ENCODE data around the gene RBM15B. TPM values are rescaled to one million over a fixed set of nuclear protein-coding genes. Genes with fewer than 3 reads are reported as not detected.
A peak's percentile ranks its signal among the peaks of the same experiment; 100 is the strongest.

The RBM15B gene
- total RNA-seq, 1 donor from 2014 or later: 36.1 TPM

DNA sequence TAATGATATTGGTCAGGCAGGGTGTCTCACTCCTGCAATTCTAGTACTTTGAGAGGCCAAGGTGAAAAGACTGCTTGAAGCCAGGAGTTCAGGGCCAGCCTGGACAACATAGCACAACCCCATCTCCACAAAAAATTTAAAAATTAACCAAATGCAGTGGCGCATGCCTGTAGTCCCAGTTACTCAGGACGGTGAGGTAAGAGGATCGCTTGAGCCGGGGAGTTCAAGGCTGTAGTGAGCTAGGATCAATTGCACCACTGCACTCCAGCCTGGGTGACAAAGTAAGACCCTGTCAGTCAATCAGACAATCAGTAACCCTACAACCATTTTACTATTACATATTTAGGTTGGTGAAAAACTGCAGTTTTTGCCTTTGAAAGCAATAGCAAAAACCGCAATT, 43.0 kb downstream of the RBM15B start:
- no peak for FAIRE-seq
- TF ChIP-seq, protein P1, sequence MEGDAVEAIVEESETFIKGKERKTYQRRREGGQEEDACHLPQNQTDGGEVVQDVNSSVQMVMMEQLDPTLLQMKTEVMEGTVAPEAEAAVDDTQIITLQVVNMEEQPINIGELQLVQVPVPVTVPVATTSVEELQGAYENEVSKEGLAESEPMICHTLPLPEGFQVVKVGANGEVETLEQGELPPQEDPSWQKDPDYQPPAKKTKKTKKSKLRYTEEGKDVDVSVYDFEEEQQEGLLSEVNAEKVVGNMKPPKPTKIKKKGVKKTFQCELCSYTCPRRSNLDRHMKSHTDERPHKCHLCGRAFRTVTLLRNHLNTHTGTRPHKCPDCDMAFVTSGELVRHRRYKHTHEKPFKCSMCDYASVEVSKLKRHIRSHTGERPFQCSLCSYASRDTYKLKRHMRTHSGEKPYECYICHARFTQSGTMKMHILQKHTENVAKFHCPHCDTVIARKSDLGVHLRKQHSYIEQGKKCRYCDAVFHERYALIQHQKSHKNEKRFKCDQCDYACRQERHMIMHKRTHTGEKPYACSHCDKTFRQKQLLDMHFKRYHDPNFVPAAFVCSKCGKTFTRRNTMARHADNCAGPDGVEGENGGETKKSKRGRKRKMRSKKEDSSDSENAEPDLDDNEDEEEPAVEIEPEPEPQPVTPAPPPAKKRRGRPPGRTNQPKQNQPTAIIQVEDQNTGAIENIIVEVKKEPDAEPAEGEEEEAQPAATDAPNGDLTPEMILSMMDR (IDR thresholded peaks at IDR 0.05; ENCODE audit: insufficient read depth, low read length, severe bottlenecking): no peak
- no peaks in the 10 kb centered on the region for H3K27me3 ChIP-seq (ENCODE audit: control insufficient read depth, insufficient read depth, low read length)
- H3K4me3 ChIP-seq (ENCODE audit: low read depth, low read length): no peak overlapping the region
- DNase-seq (ENCODE audit: low read depth): no peak
- H3K36me3 ChIP-seq (ENCODE audit: control insufficient read depth, insufficient read depth, low read length): no peaks in the 10 kb centered on the region

GRCh38 chr3:51434746-51435327, 43.8 kb downstream of the RBM15B start:
- H3K36me3 ChIP-seq (ENCODE audit: control insufficient read depth, insufficient read depth, low read length): no peaks in the 10 kb centered on the region
- DNase-seq (ENCODE audit: low read depth): peak; percentile 66
- no peak for FAIRE-seq

DNA sequence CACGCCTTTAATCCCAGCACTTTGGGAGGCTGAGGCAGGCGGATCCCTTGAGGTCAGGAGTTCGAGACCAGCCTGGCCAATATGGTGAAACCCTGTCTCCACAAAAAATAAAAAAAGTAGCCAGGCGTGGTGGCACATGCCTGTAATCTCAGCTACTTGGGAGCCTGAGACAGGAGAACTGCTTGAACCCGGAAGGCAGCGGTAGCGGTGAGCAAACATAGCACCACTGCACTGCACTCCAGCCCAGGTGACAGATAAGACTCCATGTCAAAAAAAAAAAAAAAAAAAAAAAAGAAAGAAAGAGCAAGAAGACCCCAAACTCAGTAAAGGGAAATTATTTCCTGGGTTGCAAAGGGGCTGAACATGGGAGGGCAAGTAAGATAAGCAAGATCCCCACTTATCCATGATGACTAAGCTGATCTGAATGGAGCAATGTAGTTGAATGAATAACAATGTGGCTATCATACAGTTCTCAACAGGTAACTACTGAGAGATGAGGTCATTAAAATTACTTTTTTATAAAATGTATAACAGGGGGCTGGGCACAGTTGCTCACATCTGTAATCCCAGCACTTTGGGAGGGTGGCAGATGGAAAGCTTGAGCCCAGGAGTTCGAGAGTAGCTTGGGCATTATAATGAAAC, 46.0 kb downstream of the RBM15B start:
- DNase-seq (ENCODE audit: low read depth): peak; percentile 86
- no peaks in the 10 kb centered on the region for H3K27me3 ChIP-seq (ENCODE audit: control insufficient read depth, insufficient read depth, low read length)
- no peak for FAIRE-seq
- peaks cover 2% of the 10 kb centered on the region for H3K36me3 ChIP-seq (ENCODE audit: control insufficient read depth, insufficient read depth, low read length)
- TF ChIP-seq, protein P1 (IDR thresholded peaks at IDR 0.05; ENCODE audit: insufficient read depth, low read length, severe bottlenecking): no peak
- no peak overlapping the region for H3K4me3 ChIP-seq (ENCODE audit: low read depth, low read length)

More at GRCh38 chr3:51434746-51435327, 43.8 kb downstream of the RBM15B start:
- Histone ChIP-seq H3K4me3 (ENCODE audit: low read depth, low read length) (no peak overlapping the region), H3K27me3 (ENCODE audit: control insufficient read depth, insufficient read depth, low read length) (no peaks in the 10 kb centered on the region)
- TF ChIP-seq, protein P1 (IDR thresholded peaks at IDR 0.05; ENCODE audit: insufficient read depth, low read length, severe bottlenecking): peak; percentile 77

GRCh38 chr3:51441282-51442030, 50.4 kb downstream of the RBM15B start:
- H3K36me3 ChIP-seq (ENCODE audit: control insufficient read depth, insufficient read depth, low read length): peaks cover 2% of the 10 kb centered on the region
- TF ChIP-seq, protein P1 (IDR thresholded peaks at IDR 0.05; ENCODE audit: insufficient read depth, low read length, severe bottlenecking): no peak
- no peak overlapping the region for H3K4me3 ChIP-seq (ENCODE audit: low read depth, low read length)
- DNase-seq (ENCODE audit: low read depth): no peak
- FAIRE-seq: peak; percentile 68
- no peaks in the 10 kb centered on the region for H3K27me3 ChIP-seq (ENCODE audit: control insufficient read depth, insufficient read depth, low read length)

DNA sequence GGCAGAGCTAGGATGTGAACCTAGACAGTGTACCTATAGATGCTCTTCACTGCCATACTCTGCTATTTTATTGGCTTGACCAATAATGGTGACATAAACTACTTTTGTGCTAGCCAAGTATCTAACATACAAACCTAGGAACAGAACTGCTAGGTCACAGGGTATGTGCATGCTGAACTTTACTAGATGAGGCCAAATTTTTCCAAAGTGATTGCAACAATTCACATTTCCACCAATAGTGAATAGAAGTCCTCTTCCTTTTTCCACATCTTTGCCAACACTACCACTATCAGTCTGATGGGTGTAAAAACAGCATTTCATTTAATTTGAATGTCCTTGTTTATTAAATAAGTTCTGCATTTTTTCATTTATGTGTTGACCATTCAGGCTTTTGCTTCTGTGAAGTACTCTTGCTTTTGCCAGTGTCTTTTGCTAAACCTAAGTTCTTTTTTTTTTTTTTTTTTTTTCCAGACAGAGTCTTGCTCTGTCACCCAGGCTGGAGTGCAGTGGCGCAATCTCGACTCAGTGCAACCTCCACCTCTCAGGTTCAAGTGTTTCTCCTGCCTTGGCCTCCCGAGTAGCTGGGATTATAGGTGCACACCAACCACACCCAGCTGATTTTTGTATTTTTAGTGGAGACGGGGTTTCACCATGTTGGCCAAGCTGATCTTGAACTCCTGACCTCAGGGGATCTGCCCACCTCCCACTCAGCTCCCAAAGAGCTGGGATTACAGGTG, 54.6 kb downstream of the RBM15B start:
- H3K4me3 ChIP-seq (ENCODE audit: low read depth, low read length): no peak overlapping the region
- no peak for DNase-seq (ENCODE audit: low read depth)
- no peaks in the 10 kb centered on the region for H3K27me3 ChIP-seq (ENCODE audit: control insufficient read depth, insufficient read depth, low read length)
- H3K36me3 ChIP-seq (ENCODE audit: control insufficient read depth, insufficient read depth, low read length): peaks cover 2% of the 10 kb centered on the region
- TF ChIP-seq, protein P1 (IDR thresholded peaks at IDR 0.05; ENCODE audit: insufficient read depth, low read length, severe bottlenecking): no peak
- no peak for FAIRE-seq

Other genes with a start within 250 kb of the RBM15B start
- 248 and 315 TPM in 2 replicates for gene MANF, start 6.0 kb upstream of the RBM15B start, total RNA-seq
- gene DCAF1, start 108.7 kb downstream of the RBM15B start, total RNA-seq: 14.2 and 14.3 TPM in 2 replicates
- 14.2 and 19.8 TPM in 2 replicates for gene RAD54L2, start 147.4 kb downstream of the RBM15B start, total RNA-seq